ENCODE measurements around the gene PTPRJ. TPM values are rescaled to one million over a fixed set of nuclear protein-coding genes. Genes with fewer than 3 reads are reported as not detected.

PTPRJ gene
- total and polyA plus RNA-seq, 2 donors (not counting 3 experiments of a cell fraction or from before 2014, with no cell fraction given) = 3.1 to 7.7 TPM

- Histone ChIP-seq H2AFZ (ENCODE audit: low read depth, low read length) (no peak overlapping the region), H3K27ac (ENCODE audit: insufficient read depth, low read depth, low read length) (no peak overlapping the region), H4K20me1 (replicated peaks; ENCODE audit: control insufficient read depth, extremely low read depth, insufficient read depth, low read length) (no peaks in the 10 kb centered on the region), H3K4me3 (replicated peaks in 1 of 3; ENCODE audit: insufficient read depth in 1 of 3, low read depth in 1 of 3, low read length in 3 of 3) (no peak overlapping the region), H3K9ac (replicated peaks; ENCODE audit: extremely low read depth, insufficient read depth, low read length) (no peak overlapping the region), H3K4me2 (ENCODE audit: insufficient read depth, low read length) (no peak overlapping the region), H3K36me3 (ENCODE audit: control insufficient read depth in 2 of 2, extremely low read depth in 1 of 2, insufficient read depth in 2 of 2, low read length in 2 of 2) (no peaks in the 10 kb centered on the region), H3K9me1 (replicated peaks; ENCODE audit: control insufficient read depth, extremely low read depth, insufficient read depth, low read length) (no peaks in the 10 kb centered on the region), H3K79me2 (ENCODE audit: control insufficient read depth, insufficient read depth, low read length) (no peaks in the 10 kb centered on the region), H3K4me1 (ENCODE audit: control insufficient read depth, extremely low read depth, insufficient read depth, low read length) (peaks cover 4% of the 10 kb centered on the region), H3K27me3 (ENCODE audit: control insufficient read depth in 2 of 2, insufficient read depth in 2 of 2, low read length in 2 of 2) (no peaks in the 10 kb centered on the region), H3K9me3 (replicated peaks; ENCODE audit: control insufficient read depth, insufficient read depth, low read length) (no peaks in the 10 kb centered on the region)
- TF ChIP-seq POLR2A (IDR thresholded peaks at IDR 0.05; ENCODE audit: low read depth, low read length) (no peak), CTCF (IDR thresholded peaks at IDR 0.05; ENCODE audit: extremely low read depth in 1 of 2, insufficient read depth in 1 of 2, low read depth in 1 of 2, low read length in 2 of 2) (no peak), JUN (IDR thresholded peaks at IDR 0.05; ENCODE audit: borderline replicate concordance, insufficient read depth, insufficient read length, low read depth) (no peak), POLR2AphosphoS5 (IDR thresholded peaks at IDR 0.05; ENCODE audit: insufficient read depth, low read depth, low read length) (no peak), GATA2 (IDR thresholded peaks at IDR 0.05; ENCODE audit: insufficient read depth, insufficient read length, low read depth, low read length) (no peak), MAX (IDR thresholded peaks at IDR 0.05; ENCODE audit: insufficient read depth, insufficient read length) (no peak), EZH2 (IDR thresholded peaks at IDR 0.05; ENCODE audit: borderline replicate concordance, low read depth, low read length, severe bottlenecking) (no peak)
- intact Hi-C loops (cut with micrococcal nuclease) (no loop called here), dilution Hi-C loops (cut with MboI; ENCODE audit: extremely low pct_ligation_motif_present, low sequenced_read_pairs) (no loop called here)
- FAIRE-seq (no peak), DNase-seq (ENCODE audit: low read depth, low spot score) (no peak)
- CTCF ChIA-PET = interaction anchor here (0.7 to 9.1 kb wide), 10 partner anchors 9 to 183 kb away, joined by 3 to 326 read pairs (median 5); no protein-coding TSS in a partner anchor
- BruUV-seq (replicated peaks) = no TSS peak
- POLR2A ChIA-PET = no interaction called here
These were observed 126.9 kb downstream of the PTPRJ start for GRCh38 chr11:48107188-48107704.

All from endothelial cell of umbilical vein (primary cell).